ENCODE measurements around the gene SGO1. TPM values are rescaled to one million over a fixed set of nuclear protein-coding genes. Genes with fewer than 3 reads are reported as not detected.
"Not testable (repeated sequence)": the region's sequence is repeated elsewhere in the genome, so short reads cannot be mapped to it uniquely, and the experiment has no call there.

SGO1 gene
- 19.3 and 20.0 TPM in 2 replicates for total RNA-seq (2014; rRNA removed)
- polyA plus RNA-seq (2012) = 4.8 TPM

GRCh38 chr3:20185679-20186599, at the start of gene SGO1:
Gene SGO1 (minus strand): TSS chr3:20186206. CDS start chr3:20184027, 2,179 bp downstream.
- peak; percentile 96 for DNase-seq (ENCODE audit: low read depth)

- no peak for DNase-seq (ENCODE audit: low read depth)
Observed at GRCh38 chr3:20235796-20236195, 49.8 kb upstream of the SGO1 start.

GRCh38 chr3:20232906-20233780, 47.1 kb upstream of the SGO1 start:
- no peak for DNase-seq (ENCODE audit: low read depth)

- no peak for DNase-seq (ENCODE audit: low read depth)
Observed at GRCh38 chr3:20230954-20231353, 44.9 kb upstream of the SGO1 start.

- peak; percentile 41 for DNase-seq (ENCODE audit: low read depth)
Observed at GRCh38 chr3:20225769-20226168, 39.8 kb upstream of the SGO1 start.

GRCh38 chr3:20222274-20222673, 36.3 kb upstream of the SGO1 start:
- DNase-seq (ENCODE audit: low read depth) = no peak

GRCh38 chr3:20218215-20218614, 32.2 kb upstream of the SGO1 start:
- no peak for DNase-seq (ENCODE audit: low read depth)

- DNase-seq (ENCODE audit: low read depth) = no peak
Observed at GRCh38 chr3:20215636-20216035, 29.6 kb upstream of the SGO1 start.

- DNase-seq (ENCODE audit: low read depth) = not testable (repeated sequence)
Observed at GRCh38 chr3:20213491-20213890, 27.5 kb upstream of the SGO1 start.

- DNase-seq (ENCODE audit: low read depth) = not testable (repeated sequence)
Observed at GRCh38 chr3:20207945-20208344, 21.9 kb upstream of the SGO1 start.

GRCh38 chr3:20205898-20206297, 19.9 kb upstream of the SGO1 start:
- DNase-seq (ENCODE audit: low read depth) = not testable (repeated sequence)

GRCh38 chr3:20201143-20201542, 15.1 kb upstream of the SGO1 start:
- DNase-seq (ENCODE audit: low read depth) = no peak

- no peak for DNase-seq (ENCODE audit: low read depth)
Observed at GRCh38 chr3:20197775-20198174, 11.8 kb upstream of the SGO1 start.

- no peak for DNase-seq (ENCODE audit: low read depth)
Observed at GRCh38 chr3:20194793-20195460, 8.9 kb upstream of the SGO1 start.

- DNase-seq (ENCODE audit: low read depth) = no peak
Observed at GRCh38 chr3:20190991-20191390, 5.0 kb upstream of the SGO1 start.

- DNase-seq (ENCODE audit: low read depth) = peak; percentile 16
Observed at GRCh38 chr3:20186600-20187004, 596 bp upstream of the SGO1 start.

GRCh38 chr3:20185331-20185678, 701 bp downstream of the SGO1 start:
- DNase-seq (ENCODE audit: low read depth) = peak; percentile 10

GRCh38 chr3:20182206-20182605, 3.8 kb downstream of the SGO1 start:
- no peak for DNase-seq (ENCODE audit: low read depth)

GRCh38 chr3:20181276-20181675, 4.7 kb downstream of the SGO1 start:
- DNase-seq (ENCODE audit: low read depth) = no peak

GRCh38 chr3:20173844-20174410, 12.1 kb downstream of the SGO1 start:
- DNase-seq (ENCODE audit: low read depth) = no peak

GRCh38 chr3:20161714-20162113, 24.3 kb downstream of the SGO1 start:
- DNase-seq (ENCODE audit: low read depth) = no peak

Measured in LHCN-M2 (cell line).